ENCODE measurements around the gene ZNF581. TPM values are rescaled to one million over a fixed set of nuclear protein-coding genes. Genes with fewer than 3 reads are reported as not detected.

Gene ZNF581
- total RNA-seq, 4 donors from 2014 or later = 20.1 to 27.3 (median 22.8) TPM

DNA sequence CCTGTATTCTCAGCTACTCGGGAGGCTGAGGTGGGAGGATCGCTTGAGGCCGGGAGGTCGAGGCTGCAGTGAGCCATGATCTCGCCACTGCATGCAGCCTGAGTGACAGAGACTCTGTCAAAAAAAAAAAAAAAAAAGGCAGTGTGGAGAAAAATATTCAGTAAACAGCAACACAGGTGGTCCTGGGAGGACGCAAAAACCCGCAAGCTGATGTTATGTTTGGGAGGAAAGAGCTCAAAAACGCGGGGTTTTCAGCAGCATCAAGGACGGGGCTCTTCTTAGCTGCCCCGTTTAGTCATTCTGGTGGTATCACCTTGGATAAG, 18.5 kb upstream of the ZNF581 start:
- 35 to 42% methylated on average over 11 of the region's 11 CpGs for WGBS, 2 donors
- intact Hi-C loops (cut with DNase I; ENCODE audit: low total_unique reads) = no loop called here
- TF ChIP-seq POLR2A (IDR thresholded peaks at IDR 0.05) (no peak), CTCF (IDR thresholded peaks at IDR 0.05) (no peak)

GRCh38 chr19:55626350-55626749, 17.1 kb upstream of the ZNF581 start:
- H3K4me3 ChIP-seq (ENCODE audit: low read depth, poor library complexity, severe bottlenecking) = no peak overlapping the region
- intact Hi-C loops (cut with DNase I; ENCODE audit: low total_unique reads) = no loop called here
- no peak for DNase-seq (ENCODE audit: low spot score in 2 of 2)
- no peak for TF ChIP-seq POLR2A (IDR thresholded peaks at IDR 0.05)
- TF ChIP-seq CTCF (IDR thresholded peaks at IDR 0.05) = no peak
- 91 to 94% methylated on average over 11 of the region's 11 CpGs for WGBS, 2 donors

More for the DNA sequence above, 18.5 kb upstream of the ZNF581 start:
- no peak overlapping the region for H3K4me3 ChIP-seq (ENCODE audit: low read depth, poor library complexity, severe bottlenecking)
- no peak for DNase-seq (ENCODE audit: low spot score in 2 of 2)

DNA sequence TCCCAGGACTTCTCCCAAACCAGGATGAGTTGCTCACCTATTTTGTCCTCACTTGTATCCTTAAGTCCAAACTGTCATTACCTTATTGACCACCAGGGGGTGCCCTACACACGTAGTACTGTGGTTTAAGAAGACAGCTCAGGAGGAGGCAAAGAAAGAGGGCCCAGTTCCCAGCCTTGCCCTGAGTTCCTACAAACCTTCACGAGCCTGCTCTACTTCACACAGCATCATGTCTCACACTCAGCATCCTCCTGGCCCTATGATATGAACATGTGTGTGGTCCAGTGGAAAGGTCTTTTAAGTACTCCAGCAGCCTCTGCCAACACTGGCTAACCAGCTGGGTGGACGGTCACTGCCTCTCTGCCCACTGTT, 11.0 kb upstream of the ZNF581 start:
- 17 to 28% methylated on average over 3 of the region's 3 CpGs for WGBS, 2 donors
- TF ChIP-seq CTCF (IDR thresholded peaks at IDR 0.05) (peak in 2 of 3 donors; percentile 37 to 71), POLR2A (IDR thresholded peaks at IDR 0.05) (no peak)
- DNase-seq (ENCODE audit: low spot score in 2 of 2) = peak; percentile 95 to 97
- intact Hi-C loops (cut with DNase I; ENCODE audit: low total_unique reads) = loop anchor here (5.0 kb wide), 1 partner anchor 115 kb away; no protein-coding TSS in a partner anchor
- H3K4me3 ChIP-seq (ENCODE audit: low read depth, poor library complexity, severe bottlenecking) = no peak overlapping the region

DNA sequence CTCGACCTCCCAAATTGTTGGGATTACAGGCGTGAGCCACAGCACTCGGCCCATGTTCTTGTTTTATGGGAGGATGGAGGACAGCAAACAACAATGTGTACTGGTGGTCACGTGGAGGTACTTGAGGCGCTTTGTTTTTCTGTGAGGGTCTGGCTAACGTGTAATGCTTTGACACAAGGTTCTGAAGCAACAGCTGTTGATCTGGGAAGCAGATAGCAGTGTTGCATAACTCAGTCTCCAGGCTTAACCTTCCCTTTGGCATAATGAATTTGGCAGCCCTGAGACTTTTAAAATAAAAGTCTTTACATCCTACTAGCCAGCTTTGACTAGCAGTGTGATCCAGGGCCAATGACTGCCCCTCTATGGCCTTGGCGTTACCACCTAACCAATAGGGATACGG, 9.6 kb upstream of the ZNF581 start:
- no peak for TF ChIP-seq CTCF (IDR thresholded peaks at IDR 0.05)
- TF ChIP-seq POLR2A (IDR thresholded peaks at IDR 0.05) = no peak
- intact Hi-C loops (cut with DNase I; ENCODE audit: low total_unique reads) = loop anchor here (5.0 kb wide), 1 partner anchor 117 kb away; no protein-coding TSS in a partner anchor
- no peak for DNase-seq (ENCODE audit: low spot score in 2 of 2)
- no peak overlapping the region for H3K4me3 ChIP-seq (ENCODE audit: low read depth, poor library complexity, severe bottlenecking)
- WGBS, 2 donors = 76 to 83% methylated on average over 8 of the region's 8 CpGs

DNA sequence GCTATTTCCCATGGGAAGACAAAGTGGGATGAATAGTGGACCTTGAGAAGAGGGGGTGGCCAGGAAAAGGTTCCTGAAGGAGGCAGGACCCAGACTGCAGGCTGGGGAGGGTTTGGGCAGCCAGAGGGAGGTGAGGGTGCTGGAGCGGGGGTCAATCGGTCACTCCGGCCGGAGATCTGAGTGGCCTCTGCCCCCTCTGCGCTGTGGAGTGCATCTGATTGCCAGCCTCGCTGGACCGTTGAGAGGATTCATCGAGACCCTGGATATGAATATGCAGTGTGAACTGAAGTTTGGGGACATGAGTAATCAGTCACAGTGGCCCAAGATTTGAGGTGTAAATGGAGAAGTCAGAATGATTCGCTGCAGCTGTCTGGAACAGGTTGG, 8.1 kb upstream of the ZNF581 start:
- intact Hi-C loops (cut with DNase I; ENCODE audit: low total_unique reads) = no loop called here
- H3K4me3 ChIP-seq (ENCODE audit: low read depth, poor library complexity, severe bottlenecking) = peak overlapping the region; percentile 100
- 6 to 11% methylated on average over 9 of the region's 9 CpGs for WGBS, 2 donors
- TF ChIP-seq CTCF (IDR thresholded peaks at IDR 0.05) = no peak
- TF ChIP-seq POLR2A (IDR thresholded peaks at IDR 0.05) = no peak
- no peak for DNase-seq (ENCODE audit: low spot score in 2 of 2)

DNA sequence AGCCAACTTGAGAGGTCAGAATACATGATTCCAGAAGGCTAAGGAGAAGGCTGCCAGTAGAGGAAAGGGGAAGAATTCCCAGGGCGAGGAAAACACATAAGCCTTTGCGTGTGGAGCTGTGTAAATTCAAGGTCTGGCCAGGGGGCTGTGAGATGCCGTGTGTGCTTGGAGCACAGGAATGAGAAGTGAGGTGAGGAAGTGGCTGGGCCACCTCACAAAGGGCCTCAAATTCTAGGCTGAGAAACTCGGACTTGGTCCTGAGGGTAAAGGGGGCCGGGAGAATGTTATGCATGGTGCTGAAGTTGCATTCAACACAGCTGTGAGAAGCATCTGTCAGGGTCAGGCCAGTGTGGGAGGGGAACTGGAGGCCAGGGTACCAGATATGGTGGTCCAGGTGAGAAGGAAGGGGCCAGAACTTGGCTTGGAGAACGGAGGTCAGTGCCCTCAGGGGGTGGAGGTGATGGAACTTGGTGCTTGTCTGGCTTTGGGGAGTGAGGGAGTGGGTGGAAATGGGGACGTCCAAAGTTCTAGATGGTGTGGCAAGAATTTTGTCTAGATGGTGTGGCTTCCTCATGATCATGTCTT, 7.5 kb upstream of the ZNF581 start:
- no peak for TF ChIP-seq POLR2A (IDR thresholded peaks at IDR 0.05)
- no peak for TF ChIP-seq CTCF (IDR thresholded peaks at IDR 0.05)
- WGBS, 2 donors = 54 to 63% methylated on average over 7 of the region's 7 CpGs
- H3K4me3 ChIP-seq (ENCODE audit: low read depth, poor library complexity, severe bottlenecking) = peak overlapping the region; percentile 100
- intact Hi-C loops (cut with DNase I; ENCODE audit: low total_unique reads) = no loop called here
- DNase-seq (ENCODE audit: low spot score in 2 of 2) = no peak
